GM10847 (cell line): ENCODE measurements around the gene RGS7.

ENCODE experiments used
- POLR2A ChIP-seq: IDR thresholded peaks from 2 replicates; pipeline ENCODE4 v1.6.1; 2011; ENCODE audit not compliant: insufficient read length; ENCODE audit errors: extremely low read depth

RGS7 gene

GRCh38 chr1:241140670-241141069, 216.3 kb downstream of the RGS7 start:
- TF ChIP-seq POLR2A = no peak

- no peak for TF ChIP-seq POLR2A
Measured at GRCh38 chr1:241139047-241139446, 218.0 kb downstream of the RGS7 start.

- TF ChIP-seq POLR2A = no peak
Measured at GRCh38 chr1:241138248-241138647, 218.8 kb downstream of the RGS7 start.

GRCh38 chr1:241136389-241136788, 220.6 kb downstream of the RGS7 start:
- TF ChIP-seq POLR2A = no peak

- TF ChIP-seq POLR2A = no peak
Measured at GRCh38 chr1:241131636-241132194, 225.3 kb downstream of the RGS7 start.

GRCh38 chr1:241130881-241131280, 226.1 kb downstream of the RGS7 start:
- no peak for TF ChIP-seq POLR2A

- no peak for TF ChIP-seq POLR2A
Measured at GRCh38 chr1:241129207-241129960, 227.6 kb downstream of the RGS7 start.

- TF ChIP-seq POLR2A = no peak
Measured at GRCh38 chr1:241125286-241125685, 231.7 kb downstream of the RGS7 start.

- TF ChIP-seq POLR2A = no peak
Measured at GRCh38 chr1:241118049-241118448, 239.0 kb downstream of the RGS7 start.

GRCh38 chr1:241115784-241116183, 241.2 kb downstream of the RGS7 start:
- TF ChIP-seq POLR2A = no peak

- TF ChIP-seq POLR2A = no peak
Measured at GRCh38 chr1:241114699-241115233, 242.2 kb downstream of the RGS7 start.

- no peak for TF ChIP-seq POLR2A
Measured at GRCh38 chr1:241113557-241113956, 243.4 kb downstream of the RGS7 start.

GRCh38 chr1:241109039-241109438, 248.0 kb downstream of the RGS7 start:
- TF ChIP-seq POLR2A = no peak

- no peak for TF ChIP-seq POLR2A
Measured at GRCh38 chr1:241105147-241105546, 251.9 kb downstream of the RGS7 start.

GRCh38 chr1:241102664-241103063, 254.3 kb downstream of the RGS7 start:
- TF ChIP-seq POLR2A = no peak

- no peak for TF ChIP-seq POLR2A
Measured at GRCh38 chr1:241101622-241102021, 255.4 kb downstream of the RGS7 start.

- no peak for TF ChIP-seq POLR2A
Measured at GRCh38 chr1:241097479-241097878, 259.5 kb downstream of the RGS7 start.
